DMS79 (cell line): ENCODE measurements around the gene NAGS.

Source experiments
- DNase-seq: peaks from one replicate; lab custom pipeline; 2025; lab: John Stamatoyannopoulos, UW

The NAGS gene

GRCh38 chr17:43984521-43984920 is 19.9 kb upstream of the NAGS start:
- DNase-seq = no peak

- DNase-seq = no peak
These were observed 18.0 kb upstream of the NAGS start for GRCh38 chr17:43986225-43986981.

- no peak for DNase-seq
These were observed 17.0 kb upstream of the NAGS start for GRCh38 chr17:43987131-43988021.

GRCh38 chr17:43988301-43988700 is 16.1 kb upstream of the NAGS start:
- peak; percentile 58 for DNase-seq

- DNase-seq = no peak
These were observed 11.8 kb upstream of the NAGS start for GRCh38 chr17:43992641-43993040.

GRCh38 chr17:43994272-43995149 is 9.9 kb upstream of the NAGS start:
- DNase-seq = peak; percentile 16

- no peak for DNase-seq
These were observed 9.3 kb upstream of the NAGS start for GRCh38 chr17:43995150-43995471.

- peak; percentile 18 for DNase-seq
These were observed 7.2 kb upstream of the NAGS start for GRCh38 chr17:43997180-43997579.

GRCh38 chr17:43998552-43998951 is 5.9 kb upstream of the NAGS start:
- no peak for DNase-seq

- DNase-seq = no peak
These were observed 5.4 kb upstream of the NAGS start for GRCh38 chr17:43999024-43999423.

GRCh38 chr17:44000141-44000860 is 4.1 kb upstream of the NAGS start:
- no peak for DNase-seq

- no peak for DNase-seq
These were observed 3.5 kb upstream of the NAGS start for GRCh38 chr17:44000871-44001460.

- DNase-seq = no peak
These were observed 2.9 kb upstream of the NAGS start for GRCh38 chr17:44001461-44001920.

- no peak for DNase-seq
These were observed 2.1 kb upstream of the NAGS start for GRCh38 chr17:44002141-44002848.

- DNase-seq = peak; percentile 31
These were observed 522 bp downstream of the NAGS start for GRCh38 chr17:44004761-44005526.

- peak; percentile 20 for DNase-seq
These were observed 1.3 kb downstream of the NAGS start for GRCh38 chr17:44005527-44006271.

GRCh38 chr17:44006272-44006597 is 1.8 kb downstream of the NAGS start:
- DNase-seq = no peak

GRCh38 chr17:44006598-44007345 is 2.4 kb downstream of the NAGS start:
- peak; percentile 93 for DNase-seq
